ENCODE measurements around the gene IFI6. TPM values are rescaled to one million over a fixed set of nuclear protein-coding genes. Genes with fewer than 3 reads are reported as not detected.

The IFI6 gene
- total RNA-seq, 1 donor from 2014 or later = 3,307 TPM

DNA sequence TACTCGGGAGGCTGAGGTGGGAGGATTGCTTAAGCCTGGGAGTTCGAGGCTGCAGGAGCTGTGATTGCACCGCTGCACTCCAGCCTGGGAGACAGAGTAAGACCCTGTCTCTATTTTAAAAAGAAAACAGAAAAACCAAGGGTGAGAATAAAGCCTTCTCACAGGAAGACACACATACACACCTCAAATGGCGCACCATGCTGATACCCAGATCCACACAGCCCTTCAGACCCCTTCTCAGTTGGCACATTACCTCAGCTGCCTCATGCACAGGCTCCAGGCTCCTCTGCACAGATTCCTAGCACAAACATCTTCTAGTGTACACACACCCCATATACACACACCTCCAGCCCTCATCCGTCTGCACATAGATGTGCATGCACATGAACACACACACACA lies 44.9 kb downstream of the IFI6 start:
- no peaks in the 10 kb centered on the region for H3K36me3 Mint-ChIP-seq (ENCODE audit: low read depth, unreplicated experiment)
- no peaks in the 10 kb centered on the region for H3K79me2 ChIP-seq (ENCODE audit: insufficient read depth, low read length)
- H3K9me3 ChIP-seq (ENCODE audit: insufficient read depth, low read depth, low read length) = no peaks in the 10 kb centered on the region
- H3K27me3 ChIP-seq (ENCODE audit: insufficient read depth, low read length) = peaks cover 8% of the 10 kb centered on the region
- no peaks in the 10 kb centered on the region for H3K4me1 Mint-ChIP-seq (ENCODE audit: low read depth, unreplicated experiment)
- no peaks in the 10 kb centered on the region for H3K4me1 ChIP-seq (ENCODE audit: insufficient read depth, low read length)
- H3K27ac Mint-ChIP-seq (ENCODE audit: unreplicated experiment) = no peak overlapping the region
- H3K9me3 Mint-ChIP-seq (ENCODE audit: unreplicated experiment) = no peaks in the 10 kb centered on the region
- H3K9ac ChIP-seq (ENCODE audit: low read length) = no peak overlapping the region
- FAIRE-seq = no peak
- no peak overlapping the region for H2AFZ ChIP-seq (ENCODE audit: low read depth, low read length)
- TF ChIP-seq, protein P1, sequence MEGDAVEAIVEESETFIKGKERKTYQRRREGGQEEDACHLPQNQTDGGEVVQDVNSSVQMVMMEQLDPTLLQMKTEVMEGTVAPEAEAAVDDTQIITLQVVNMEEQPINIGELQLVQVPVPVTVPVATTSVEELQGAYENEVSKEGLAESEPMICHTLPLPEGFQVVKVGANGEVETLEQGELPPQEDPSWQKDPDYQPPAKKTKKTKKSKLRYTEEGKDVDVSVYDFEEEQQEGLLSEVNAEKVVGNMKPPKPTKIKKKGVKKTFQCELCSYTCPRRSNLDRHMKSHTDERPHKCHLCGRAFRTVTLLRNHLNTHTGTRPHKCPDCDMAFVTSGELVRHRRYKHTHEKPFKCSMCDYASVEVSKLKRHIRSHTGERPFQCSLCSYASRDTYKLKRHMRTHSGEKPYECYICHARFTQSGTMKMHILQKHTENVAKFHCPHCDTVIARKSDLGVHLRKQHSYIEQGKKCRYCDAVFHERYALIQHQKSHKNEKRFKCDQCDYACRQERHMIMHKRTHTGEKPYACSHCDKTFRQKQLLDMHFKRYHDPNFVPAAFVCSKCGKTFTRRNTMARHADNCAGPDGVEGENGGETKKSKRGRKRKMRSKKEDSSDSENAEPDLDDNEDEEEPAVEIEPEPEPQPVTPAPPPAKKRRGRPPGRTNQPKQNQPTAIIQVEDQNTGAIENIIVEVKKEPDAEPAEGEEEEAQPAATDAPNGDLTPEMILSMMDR (IDR thresholded peaks at IDR 0.05; ENCODE audit: insufficient read depth, low read depth, low read length) = no peak
- TF ChIP-seq EZH2 (IDR thresholded peaks at IDR 0.05; ENCODE audit: insufficient read depth, low read length) = no peak
- no peaks in the 10 kb centered on the region for H3K36me3 ChIP-seq (ENCODE audit: insufficient read depth, low read length)
- no peak for DNase-seq (ENCODE audit: low read depth)
- no peak overlapping the region for H3K4me2 ChIP-seq (ENCODE audit: low read length)
- no peak overlapping the region for H3K4me3 ChIP-seq (ENCODE audit: insufficient read depth, low read depth, low read length)
- H4K20me1 ChIP-seq (ENCODE audit: insufficient read depth, low read length) = no peaks in the 10 kb centered on the region
- peaks cover 43% of the 10 kb centered on the region for H3K27me3 Mint-ChIP-seq (ENCODE audit: low read depth, unreplicated experiment)
- H3K27ac ChIP-seq (ENCODE audit: low read depth, low read length) = no peak overlapping the region
- peak overlapping the region; percentile 7 for H3K4me3 Mint-ChIP-seq (ENCODE audit: unreplicated experiment)

DNA sequence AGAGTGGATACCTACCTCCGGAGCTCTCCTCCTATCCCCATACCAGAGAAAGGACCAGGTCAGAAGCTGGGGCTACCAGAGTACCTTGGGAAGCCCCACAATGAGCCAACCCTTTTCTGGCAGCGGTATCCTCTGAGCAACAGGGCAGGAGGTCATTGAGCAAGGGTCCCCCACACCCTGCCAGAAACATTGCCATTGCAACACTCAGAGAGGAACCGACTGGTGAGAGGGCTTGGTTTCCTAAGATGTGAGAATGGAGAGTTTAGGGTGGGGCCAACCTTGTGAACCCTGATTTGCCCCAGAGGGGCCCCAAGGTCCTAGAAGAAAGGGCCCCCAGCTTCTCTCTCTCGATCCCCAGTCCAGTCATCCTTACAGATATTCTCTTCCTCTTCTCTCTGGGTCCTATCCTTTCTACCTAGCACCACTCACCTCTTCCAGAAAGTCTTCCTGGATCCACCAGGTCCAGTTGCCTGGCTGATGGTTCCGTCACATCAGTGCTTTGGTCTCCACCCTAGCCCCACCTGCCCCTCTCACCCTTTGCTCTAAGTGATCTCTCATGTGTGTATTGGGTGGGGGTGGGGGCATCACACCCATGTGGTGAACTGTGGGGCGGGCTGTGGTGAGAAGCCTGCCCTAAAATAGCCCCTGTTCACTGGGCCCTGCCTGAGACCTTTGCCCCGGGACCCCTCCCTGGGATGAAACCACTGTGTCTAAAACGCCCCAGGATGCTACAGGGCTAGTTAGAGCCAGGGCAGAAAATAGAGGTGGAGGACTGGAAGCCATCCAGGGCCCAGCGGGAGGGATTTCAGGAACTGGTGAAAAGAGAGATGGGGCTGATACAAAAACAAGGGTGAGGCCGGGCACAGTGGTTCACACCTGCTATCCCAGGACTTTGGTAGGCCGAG lies 45.7 kb downstream of the IFI6 start:
- Mint-ChIP-seq H3K27me3 (ENCODE audit: low read depth, unreplicated experiment) (peaks cover 38% of the 10 kb centered on the region), H3K4me1 (ENCODE audit: low read depth, unreplicated experiment) (no peaks in the 10 kb centered on the region), H3K27ac (ENCODE audit: unreplicated experiment) (no peak overlapping the region), H3K36me3 (ENCODE audit: low read depth, unreplicated experiment) (no peaks in the 10 kb centered on the region), H3K4me3 (ENCODE audit: unreplicated experiment) (no peak overlapping the region), H3K9me3 (ENCODE audit: unreplicated experiment) (no peaks in the 10 kb centered on the region)
- Histone ChIP-seq H3K27me3 (ENCODE audit: insufficient read depth, low read length) (peaks cover 8% of the 10 kb centered on the region), H3K27ac (ENCODE audit: low read depth, low read length) (no peak overlapping the region), H3K4me2 (ENCODE audit: low read length) (no peak overlapping the region), H3K4me3 (ENCODE audit: insufficient read depth, low read depth, low read length) (no peak overlapping the region), H2AFZ (ENCODE audit: low read depth, low read length) (no peak overlapping the region), H3K9ac (ENCODE audit: low read length) (no peak overlapping the region), H3K9me3 (ENCODE audit: insufficient read depth, low read depth, low read length) (no peaks in the 10 kb centered on the region), H3K79me2 (ENCODE audit: insufficient read depth, low read length) (no peaks in the 10 kb centered on the region), H4K20me1 (ENCODE audit: insufficient read depth, low read length) (no peaks in the 10 kb centered on the region), H3K36me3 (ENCODE audit: insufficient read depth, low read length) (no peaks in the 10 kb centered on the region), H3K4me1 (ENCODE audit: insufficient read depth, low read length) (peaks cover 5% of the 10 kb centered on the region)
- DNase-seq (ENCODE audit: low read depth) = no peak
- no peak for FAIRE-seq
- TF ChIP-seq, protein P1 (IDR thresholded peaks at IDR 0.05; ENCODE audit: insufficient read depth, low read depth, low read length) = no peak
- no peak for TF ChIP-seq EZH2 (IDR thresholded peaks at IDR 0.05; ENCODE audit: insufficient read depth, low read length)
